GOT3 (cell line): ENCODE results near the gene CHST12.
"Not testable (repeated sequence)": the region's sequence is repeated elsewhere in the genome, so short reads cannot be mapped to it uniquely, and the experiment has no call there.

ENCODE experiments used
- DNase-seq: peaks from one replicate; lab custom pipeline; 2025; ENCODE audit warnings: mixed read lengths; lab: John Stamatoyannopoulos, UW

Gene CHST12

GRCh38 chr7:2403718-2404648, 572 bp downstream of the CHST12 start:
- no peak for DNase-seq

GRCh38 chr7:2404714-2405119, 1.3 kb downstream of the CHST12 start:
- DNase-seq, result no peak

GRCh38 chr7:2405201-2405600, 1.8 kb downstream of the CHST12 start:
- DNase-seq, result no peak

- no peak for DNase-seq
Measured at GRCh38 chr7:2405601-2406345, 2.4 kb downstream of the CHST12 start.

GRCh38 chr7:2409745-2410414, 6.5 kb downstream of the CHST12 start:
- no peak for DNase-seq

- DNase-seq, result no peak
Measured at GRCh38 chr7:2411049-2411448, 7.6 kb downstream of the CHST12 start.

- DNase-seq, result no peak
Measured at GRCh38 chr7:2411815-2412586, 8.6 kb downstream of the CHST12 start.

GRCh38 chr7:2412587-2413201, 9.3 kb downstream of the CHST12 start:
- DNase-seq, result no peak

- no peak for DNase-seq
Measured at GRCh38 chr7:2416063-2416462, 12.7 kb downstream of the CHST12 start.

GRCh38 chr7:2416650-2417049, 13.2 kb downstream of the CHST12 start:
- DNase-seq, result no peak

GRCh38 chr7:2417178-2417577, 13.8 kb downstream of the CHST12 start:
- DNase-seq, result not testable (repeated sequence)

- DNase-seq, result no peak
Measured at GRCh38 chr7:2417981-2418481, 14.6 kb downstream of the CHST12 start.

GRCh38 chr7:2420216-2420933, 17.0 kb downstream of the CHST12 start:
- DNase-seq, result no peak

GRCh38 chr7:2421943-2422310, 18.5 kb downstream of the CHST12 start:
- DNase-seq, result no peak

GRCh38 chr7:2425749-2426148, 22.3 kb downstream of the CHST12 start:
- DNase-seq, result no peak

- DNase-seq, result no peak
Measured at GRCh38 chr7:2431260-2431867, 28.0 kb downstream of the CHST12 start.

GRCh38 chr7:2432910-2433712, 29.7 kb downstream of the CHST12 start:
- DNase-seq, result no peak

GRCh38 chr7:2433713-2434550, 30.5 kb downstream of the CHST12 start:
- DNase-seq, result no peak
